ENCODE measurements around the gene SLC38A10.

The SLC38A10 gene

GRCh38 chr17:81328489-81328888 lies 33.4 kb upstream of the SLC38A10 start:
- H3K4me3 ChIP-seq (ENCODE audit: low read length), result no peak overlapping the region
- no peak overlapping the region for H3K9ac ChIP-seq (ENCODE audit: low read length)
- H3K4me1 ChIP-seq (ENCODE audit: control insufficient read depth, insufficient read depth, low read length), result peaks cover 17% of the 10 kb centered on the region
- no peaks in the 10 kb centered on the region for H3K36me3 ChIP-seq (ENCODE audit: control insufficient read depth, insufficient read depth, low read length)
- peaks cover 2% of the 10 kb centered on the region for H3K27me3 ChIP-seq (ENCODE audit: control insufficient read depth, insufficient read depth, low read length)
- peak overlapping the region; percentile 89 for H3K27ac ChIP-seq (ENCODE audit: low read depth, low read length)

- Histone ChIP-seq H3K27ac (ENCODE audit: low read depth, low read length) (no peak overlapping the region), H3K36me3 (ENCODE audit: control insufficient read depth, insufficient read depth, low read length) (no peaks in the 10 kb centered on the region), H3K9ac (ENCODE audit: low read length) (no peak overlapping the region), H3K4me1 (ENCODE audit: control insufficient read depth, insufficient read depth, low read length) (peaks cover 17% of the 10 kb centered on the region), H3K27me3 (ENCODE audit: control insufficient read depth, insufficient read depth, low read length) (no peaks in the 10 kb centered on the region), H3K4me3 (ENCODE audit: low read length) (no peak overlapping the region)
Observed at GRCh38 chr17:81325714-81326358, 30.7 kb upstream of the SLC38A10 start.

GRCh38 chr17:81324851-81325713 lies 30.0 kb upstream of the SLC38A10 start:
- Histone ChIP-seq H3K9ac (ENCODE audit: low read length) (no peak overlapping the region), H3K36me3 (ENCODE audit: control insufficient read depth, insufficient read depth, low read length) (no peaks in the 10 kb centered on the region), H3K4me1 (ENCODE audit: control insufficient read depth, insufficient read depth, low read length) (peaks cover 17% of the 10 kb centered on the region), H3K4me3 (ENCODE audit: low read length) (no peak overlapping the region), H3K27ac (ENCODE audit: low read depth, low read length) (no peak overlapping the region), H3K27me3 (ENCODE audit: control insufficient read depth, insufficient read depth, low read length) (no peaks in the 10 kb centered on the region)

GRCh38 chr17:81324177-81324850 lies 29.2 kb upstream of the SLC38A10 start:
- no peak overlapping the region for H3K9ac ChIP-seq (ENCODE audit: low read length)
- H3K4me3 ChIP-seq (ENCODE audit: low read length), result no peak overlapping the region
- H3K27me3 ChIP-seq (ENCODE audit: control insufficient read depth, insufficient read depth, low read length), result no peaks in the 10 kb centered on the region
- H3K36me3 ChIP-seq (ENCODE audit: control insufficient read depth, insufficient read depth, low read length), result no peaks in the 10 kb centered on the region
- no peak overlapping the region for H3K27ac ChIP-seq (ENCODE audit: low read depth, low read length)
- peaks cover 9% of the 10 kb centered on the region for H3K4me1 ChIP-seq (ENCODE audit: control insufficient read depth, insufficient read depth, low read length)

- no peaks in the 10 kb centered on the region for H3K36me3 ChIP-seq (ENCODE audit: control insufficient read depth, insufficient read depth, low read length)
- H3K27me3 ChIP-seq (ENCODE audit: control insufficient read depth, insufficient read depth, low read length), result no peaks in the 10 kb centered on the region
- no peak overlapping the region for H3K4me3 ChIP-seq (ENCODE audit: low read length)
- H3K4me1 ChIP-seq (ENCODE audit: control insufficient read depth, insufficient read depth, low read length), result peaks cover 2% of the 10 kb centered on the region
- H3K9ac ChIP-seq (ENCODE audit: low read length), result no peak overlapping the region
- H3K27ac ChIP-seq (ENCODE audit: low read depth, low read length), result no peak overlapping the region
Observed at GRCh38 chr17:81323411-81323868, 28.3 kb upstream of the SLC38A10 start.

GRCh38 chr17:81323083-81323369 lies 27.9 kb upstream of the SLC38A10 start:
- Histone ChIP-seq H3K4me3 (ENCODE audit: low read length) (no peak overlapping the region), H3K4me1 (ENCODE audit: control insufficient read depth, insufficient read depth, low read length) (no peaks in the 10 kb centered on the region), H3K9ac (ENCODE audit: low read length) (no peak overlapping the region), H3K27me3 (ENCODE audit: control insufficient read depth, insufficient read depth, low read length) (no peaks in the 10 kb centered on the region), H3K27ac (ENCODE audit: low read depth, low read length) (no peak overlapping the region), H3K36me3 (ENCODE audit: control insufficient read depth, insufficient read depth, low read length) (no peaks in the 10 kb centered on the region)

GRCh38 chr17:81322271-81323082 lies 27.4 kb upstream of the SLC38A10 start:
- no peak overlapping the region for H3K4me3 ChIP-seq (ENCODE audit: low read length)
- H3K4me1 ChIP-seq (ENCODE audit: control insufficient read depth, insufficient read depth, low read length), result no peaks in the 10 kb centered on the region

GRCh38 chr17:81317961-81318605 lies 23.0 kb upstream of the SLC38A10 start:
- Histone ChIP-seq H3K9ac (ENCODE audit: low read length) (no peak overlapping the region), H3K27me3 (ENCODE audit: control insufficient read depth, insufficient read depth, low read length) (no peaks in the 10 kb centered on the region)

More at GRCh38 chr17:81322271-81323082, 27.4 kb upstream of the SLC38A10 start:
- H3K27ac ChIP-seq (ENCODE audit: low read depth, low read length), result no peak overlapping the region
- no peak overlapping the region for H3K9ac ChIP-seq (ENCODE audit: low read length)
- no peaks in the 10 kb centered on the region for H3K36me3 ChIP-seq (ENCODE audit: control insufficient read depth, insufficient read depth, low read length)
- no peaks in the 10 kb centered on the region for H3K27me3 ChIP-seq (ENCODE audit: control insufficient read depth, insufficient read depth, low read length)

GRCh38 chr17:81317530-81317821 lies 22.4 kb upstream of the SLC38A10 start:
- Histone ChIP-seq H3K4me1 (ENCODE audit: control insufficient read depth, insufficient read depth, low read length) (no peaks in the 10 kb centered on the region), H3K36me3 (ENCODE audit: control insufficient read depth, insufficient read depth, low read length) (no peaks in the 10 kb centered on the region), H3K27me3 (ENCODE audit: control insufficient read depth, insufficient read depth, low read length) (no peaks in the 10 kb centered on the region), H3K4me3 (ENCODE audit: low read length) (no peak overlapping the region), H3K27ac (ENCODE audit: low read depth, low read length) (no peak overlapping the region), H3K9ac (ENCODE audit: low read length) (no peak overlapping the region)

More at GRCh38 chr17:81317961-81318605, 23.0 kb upstream of the SLC38A10 start:
- Histone ChIP-seq H3K4me3 (ENCODE audit: low read length) (no peak overlapping the region), H3K36me3 (ENCODE audit: control insufficient read depth, insufficient read depth, low read length) (no peaks in the 10 kb centered on the region), H3K27ac (ENCODE audit: low read depth, low read length) (no peak overlapping the region), H3K4me1 (ENCODE audit: control insufficient read depth, insufficient read depth, low read length) (no peaks in the 10 kb centered on the region)

GRCh38 chr17:81315885-81316391 lies 20.8 kb upstream of the SLC38A10 start:
- Histone ChIP-seq H3K27me3 (ENCODE audit: control insufficient read depth, insufficient read depth, low read length) (no peaks in the 10 kb centered on the region), H3K36me3 (ENCODE audit: control insufficient read depth, insufficient read depth, low read length) (no peaks in the 10 kb centered on the region), H3K27ac (ENCODE audit: low read depth, low read length) (no peak overlapping the region), H3K4me1 (ENCODE audit: control insufficient read depth, insufficient read depth, low read length) (no peaks in the 10 kb centered on the region), H3K4me3 (ENCODE audit: low read length) (no peak overlapping the region), H3K9ac (ENCODE audit: low read length) (no peak overlapping the region)

- Histone ChIP-seq H3K9ac (ENCODE audit: low read length) (no peak overlapping the region), H3K4me1 (ENCODE audit: control insufficient read depth, insufficient read depth, low read length) (no peaks in the 10 kb centered on the region), H3K27ac (ENCODE audit: low read depth, low read length) (no peak overlapping the region), H3K27me3 (ENCODE audit: control insufficient read depth, insufficient read depth, low read length) (no peaks in the 10 kb centered on the region), H3K4me3 (ENCODE audit: low read length) (no peak overlapping the region), H3K36me3 (ENCODE audit: control insufficient read depth, insufficient read depth, low read length) (no peaks in the 10 kb centered on the region)
Observed at GRCh38 chr17:81315129-81315884, 20.2 kb upstream of the SLC38A10 start.

All from rectal smooth muscle tissue (tissue), 1 donor.